GM18951 (cell line): ENCODE measurements around the gene RUNX2.

Source experiments
- POLR2A ChIP-seq: IDR thresholded peaks from 4 replicates; pipeline ENCODE4 v1.6.1; 2011; ENCODE audit warnings: mild to moderate bottlenecking; ENCODE audit not compliant: insufficient read length, insufficient read depth; ENCODE audit errors: extremely low read depth
- in situ Hi-C: fragments of 300-500 bp; cut with MboI; formaldehyde crosslinking; loops from one replicate; pipeline ENCODE4 v1.12.0; 2022; ENCODE audit warnings: low sequenced_read_pairs, mixed read lengths, inconsistent platforms; ENCODE audit not compliant: unreplicated experiment

Gene RUNX2

GRCh38 chr6:45686841-45687569 lies 358.9 kb downstream of the RUNX2 start:
- TF ChIP-seq POLR2A = no peak
- in situ Hi-C loops = no loop called here

GRCh38 chr6:45687570-45687969 lies 359.4 kb downstream of the RUNX2 start:
- TF ChIP-seq POLR2A = no peak
- in situ Hi-C loops = no loop called here

GRCh38 chr6:45688180-45688579 lies 360.1 kb downstream of the RUNX2 start:
- in situ Hi-C loops = no loop called here
- TF ChIP-seq POLR2A = no peak

GRCh38 chr6:45689926-45690615 lies 361.9 kb downstream of the RUNX2 start:
- in situ Hi-C loops = no loop called here
- no peak for TF ChIP-seq POLR2A

- in situ Hi-C loops = no loop called here
These were observed 362.7 kb downstream of the RUNX2 start for GRCh38 chr6:45690846-45691245.

GRCh38 chr6:45691426-45691825 lies 363.3 kb downstream of the RUNX2 start:
- in situ Hi-C loops = no loop called here
- no peak for TF ChIP-seq POLR2A

More at GRCh38 chr6:45690846-45691245, 362.7 kb downstream of the RUNX2 start:
- no peak for TF ChIP-seq POLR2A

- in situ Hi-C loops = no loop called here
- no peak for TF ChIP-seq POLR2A
These were observed 363.9 kb downstream of the RUNX2 start for GRCh38 chr6:45692021-45692420.

- in situ Hi-C loops = no loop called here
- TF ChIP-seq POLR2A = no peak
These were observed 368.6 kb downstream of the RUNX2 start for GRCh38 chr6:45696738-45697137.

- in situ Hi-C loops = no loop called here
- TF ChIP-seq POLR2A = no peak
These were observed 369.5 kb downstream of the RUNX2 start for GRCh38 chr6:45697605-45698004.

- in situ Hi-C loops = no loop called here
- TF ChIP-seq POLR2A = no peak
These were observed 369.9 kb downstream of the RUNX2 start for GRCh38 chr6:45698046-45698445.

GRCh38 chr6:45699663-45700062 lies 371.5 kb downstream of the RUNX2 start:
- in situ Hi-C loops = no loop called here
- no peak for TF ChIP-seq POLR2A

GRCh38 chr6:45702849-45703739 lies 375.0 kb downstream of the RUNX2 start:
- no peak for TF ChIP-seq POLR2A
- in situ Hi-C loops = no loop called here
